ENCODE measurements around the gene GPAT2. TPM values are rescaled to one million over a fixed set of nuclear protein-coding genes. Genes with fewer than 3 reads are reported as not detected.
"Not testable (repeated sequence)": the region's sequence is repeated elsewhere in the genome, so short reads cannot be mapped to it uniquely, and the experiment has no call there.

The GPAT2 gene
- 1 to 10 TPM; 2.3 to 6.0 (median 3.8) TPM for total RNA-seq
- 3.7 TPM for total RNA-seq (2013)

DNA sequence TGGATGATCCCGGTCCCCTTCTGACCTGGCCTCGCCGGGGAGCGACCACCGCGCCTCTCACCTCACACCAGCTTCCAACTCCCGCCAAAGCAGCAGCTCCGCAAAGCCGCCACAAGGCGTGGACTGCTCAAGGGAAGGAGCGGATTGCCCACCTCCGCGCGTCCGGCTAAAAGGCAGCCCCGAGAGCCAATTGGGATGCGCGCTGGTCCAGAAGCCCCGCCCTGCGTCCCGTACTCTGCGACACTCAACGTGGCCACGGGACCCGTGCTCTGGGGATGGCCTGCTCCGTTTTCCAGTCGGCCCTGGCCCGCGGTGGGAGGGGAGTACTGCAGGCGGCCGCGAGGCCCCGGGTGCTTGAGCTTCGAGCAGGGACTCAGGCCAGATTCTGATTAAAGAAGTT, at the start of gene GPAT2:
Gene GPAT2, minus strand, starts transcription at position 125 of the 400 bp plus-strand sequence. CDS start 2,557 bp downstream, outside the sequence.
- H3K36me3 ChIP-seq (ENCODE audit: control insufficient read depth, insufficient read depth, low read length); DNase-seq; H3K27ac ChIP-seq (ENCODE audit: low read length); H3K9me3 ChIP-seq (ENCODE audit: control insufficient read depth, insufficient read depth, low read length); H3K27me3 ChIP-seq (ENCODE audit: control insufficient read depth, insufficient read depth, low read length); H3K27ac Mint-ChIP-seq; H3K27me3 Mint-ChIP-seq (ENCODE audit: low read depth in 2 of 2); H3K9me3 Mint-ChIP-seq; H3K36me3 Mint-ChIP-seq; intact Hi-C loops (cut with micrococcal nuclease); H3K4me3 Mint-ChIP-seq; H3K4me3 ChIP-seq (ENCODE audit: low read length); H3K4me1 Mint-ChIP-seq; H3K4me1 ChIP-seq (ENCODE audit: control insufficient read depth, insufficient read depth, low read length): not testable (repeated sequence)
- WGBS (ENCODE audit: insufficient coverage) = no CpG with 5 or more reads among the region's 34 CpGs
- ATAC-seq = peak in 2 of 3 donors; percentile 42 to 75

DNA sequence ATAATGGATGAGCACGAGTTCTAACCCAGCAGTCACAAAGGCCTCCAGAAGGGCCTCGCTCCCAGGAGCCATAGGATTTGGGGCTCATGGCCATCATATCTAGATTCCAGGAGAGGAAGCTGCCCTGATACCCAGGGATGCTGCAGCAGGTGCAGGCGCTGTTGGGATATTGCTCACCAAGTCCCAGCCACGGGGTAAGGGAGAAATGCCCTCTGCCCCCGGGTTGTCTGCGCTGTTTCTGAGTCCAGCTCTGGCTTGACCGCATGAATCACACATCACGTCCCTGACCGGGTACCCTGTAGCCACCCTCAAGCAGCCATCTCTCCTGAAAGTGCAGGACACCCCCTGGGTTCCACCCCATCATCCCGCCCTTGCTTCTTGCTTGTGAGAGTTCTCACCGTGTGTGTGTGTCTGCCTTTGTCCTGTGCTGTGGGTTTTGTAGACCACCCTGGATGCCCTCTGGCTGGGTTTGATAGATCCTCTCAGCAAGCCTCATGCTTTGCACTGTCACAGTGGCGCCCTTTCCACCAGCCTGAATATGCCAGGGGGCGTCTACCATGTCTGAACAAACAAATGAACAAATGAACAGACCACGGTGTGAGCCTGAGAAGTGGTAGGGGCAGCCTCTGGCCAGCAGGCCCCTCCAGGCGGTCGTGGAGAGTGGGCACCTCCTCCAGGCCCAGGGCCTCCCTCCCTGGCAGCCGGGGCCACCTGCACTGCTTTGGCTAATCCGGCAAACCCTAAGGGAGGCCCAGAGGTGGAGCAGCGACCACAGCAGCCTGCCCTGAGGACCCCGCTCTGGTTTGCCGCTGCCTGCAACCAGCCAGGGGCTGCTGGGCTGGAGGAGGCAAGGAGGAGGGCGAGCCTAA, 49.5 kb upstream of the GPAT2 start:
- Histone ChIP-seq H3K9me3 (ENCODE audit: control insufficient read depth, insufficient read depth, low read length) (no peaks in the 10 kb centered on the region), H3K4me3 (ENCODE audit: low read length) (no peak overlapping the region), H3K4me1 (ENCODE audit: control insufficient read depth, insufficient read depth, low read length) (no peaks in the 10 kb centered on the region), H3K27me3 (ENCODE audit: control insufficient read depth, insufficient read depth, low read length) (no peaks in the 10 kb centered on the region), H3K27ac (ENCODE audit: low read length) (no peak overlapping the region), H3K36me3 (ENCODE audit: control insufficient read depth, insufficient read depth, low read length) (no peaks in the 10 kb centered on the region)
- TF ChIP-seq, protein P1, sequence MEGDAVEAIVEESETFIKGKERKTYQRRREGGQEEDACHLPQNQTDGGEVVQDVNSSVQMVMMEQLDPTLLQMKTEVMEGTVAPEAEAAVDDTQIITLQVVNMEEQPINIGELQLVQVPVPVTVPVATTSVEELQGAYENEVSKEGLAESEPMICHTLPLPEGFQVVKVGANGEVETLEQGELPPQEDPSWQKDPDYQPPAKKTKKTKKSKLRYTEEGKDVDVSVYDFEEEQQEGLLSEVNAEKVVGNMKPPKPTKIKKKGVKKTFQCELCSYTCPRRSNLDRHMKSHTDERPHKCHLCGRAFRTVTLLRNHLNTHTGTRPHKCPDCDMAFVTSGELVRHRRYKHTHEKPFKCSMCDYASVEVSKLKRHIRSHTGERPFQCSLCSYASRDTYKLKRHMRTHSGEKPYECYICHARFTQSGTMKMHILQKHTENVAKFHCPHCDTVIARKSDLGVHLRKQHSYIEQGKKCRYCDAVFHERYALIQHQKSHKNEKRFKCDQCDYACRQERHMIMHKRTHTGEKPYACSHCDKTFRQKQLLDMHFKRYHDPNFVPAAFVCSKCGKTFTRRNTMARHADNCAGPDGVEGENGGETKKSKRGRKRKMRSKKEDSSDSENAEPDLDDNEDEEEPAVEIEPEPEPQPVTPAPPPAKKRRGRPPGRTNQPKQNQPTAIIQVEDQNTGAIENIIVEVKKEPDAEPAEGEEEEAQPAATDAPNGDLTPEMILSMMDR (IDR thresholded peaks at IDR 0.05) = no peak
- Mint-ChIP-seq H3K27ac (no peak overlapping the region), H3K4me1 (no peaks in the 10 kb centered on the region), H3K4me3 (no peak overlapping the region), H3K9me3 (no peaks in the 10 kb centered on the region), H3K27me3 (ENCODE audit: low read depth in 2 of 2) (peaks cover 13 to 16% of the 10 kb centered on the region in 2 donors), H3K36me3 (no peaks in the 10 kb centered on the region)
- no peak for ATAC-seq
- 87% methylated on average over 22 of the region's 22 CpGs for WGBS (ENCODE audit: insufficient coverage)
- peak in 1 of 2 donors; percentile 9 for DNase-seq
- intact Hi-C loops (cut with micrococcal nuclease) = no loop called here

DNA sequence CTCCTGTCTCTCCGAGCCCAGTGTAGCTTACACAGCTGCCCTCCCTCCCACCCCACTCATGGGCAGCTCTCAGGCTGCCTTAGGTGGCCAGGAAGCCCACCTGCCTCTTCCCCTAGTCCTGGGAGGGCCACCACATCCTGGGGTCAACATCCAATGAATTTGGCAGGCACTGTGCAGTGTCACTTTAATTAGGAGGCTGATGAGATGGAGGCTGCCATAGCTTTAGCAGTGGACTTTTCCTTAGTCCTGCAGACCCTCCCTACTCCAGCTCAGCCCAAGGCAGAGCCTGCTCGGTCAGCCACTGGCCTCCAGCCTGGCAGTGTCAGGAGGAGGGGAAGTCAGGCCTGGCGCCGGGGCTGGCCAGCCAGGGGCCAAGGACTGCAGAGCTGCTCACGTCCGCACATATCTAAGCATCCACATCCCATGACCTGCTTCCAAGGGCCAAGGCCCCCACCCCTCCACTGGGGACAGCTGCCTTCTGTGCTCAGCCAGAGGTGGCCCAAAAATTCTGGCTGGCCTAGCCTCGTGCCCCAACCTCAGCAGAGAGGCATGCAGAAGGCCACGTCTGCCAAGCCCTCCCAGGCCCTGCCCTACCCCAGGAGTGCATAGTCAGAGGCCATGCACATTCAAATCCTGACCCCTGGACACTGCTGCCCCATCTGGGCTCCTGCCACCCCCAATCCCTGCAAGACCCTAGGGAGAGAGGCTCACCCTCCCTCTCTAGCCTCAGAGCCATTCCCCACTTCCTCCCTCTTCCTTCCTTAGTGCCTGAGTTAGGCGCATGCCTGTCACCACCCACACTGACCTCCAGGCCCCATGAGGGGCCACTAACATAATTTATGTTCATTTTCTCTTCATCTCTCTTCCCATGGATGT, 48.6 kb upstream of the GPAT2 start:
- H3K36me3 ChIP-seq (ENCODE audit: control insufficient read depth, insufficient read depth, low read length) = no peaks in the 10 kb centered on the region
- H3K9me3 ChIP-seq (ENCODE audit: control insufficient read depth, insufficient read depth, low read length) = no peaks in the 10 kb centered on the region
- H3K4me3 ChIP-seq (ENCODE audit: low read length) = no peak overlapping the region
- Mint-ChIP-seq H3K36me3 (no peaks in the 10 kb centered on the region), H3K27me3 (ENCODE audit: low read depth in 2 of 2) (peaks cover 13 to 17% of the 10 kb centered on the region in 2 donors), H3K4me1 (no peaks in the 10 kb centered on the region), H3K9me3 (no peaks in the 10 kb centered on the region), H3K4me3 (no peak overlapping the region), H3K27ac (no peak overlapping the region)
- no peak overlapping the region for H3K27ac ChIP-seq (ENCODE audit: low read length)
- WGBS (ENCODE audit: insufficient coverage) = 81% methylated on average over 9 of the region's 9 CpGs
- intact Hi-C loops (cut with micrococcal nuclease) = no loop called here
- H3K27me3 ChIP-seq (ENCODE audit: control insufficient read depth, insufficient read depth, low read length) = no peaks in the 10 kb centered on the region
- DNase-seq (no peak), ATAC-seq (no peak)
- no peaks in the 10 kb centered on the region for H3K4me1 ChIP-seq (ENCODE audit: control insufficient read depth, insufficient read depth, low read length)
- TF ChIP-seq, protein P1 (IDR thresholded peaks at IDR 0.05) = no peak
